ENCODE measurements around the gene TEX2.

- TF ChIP-seq, protein P1, sequence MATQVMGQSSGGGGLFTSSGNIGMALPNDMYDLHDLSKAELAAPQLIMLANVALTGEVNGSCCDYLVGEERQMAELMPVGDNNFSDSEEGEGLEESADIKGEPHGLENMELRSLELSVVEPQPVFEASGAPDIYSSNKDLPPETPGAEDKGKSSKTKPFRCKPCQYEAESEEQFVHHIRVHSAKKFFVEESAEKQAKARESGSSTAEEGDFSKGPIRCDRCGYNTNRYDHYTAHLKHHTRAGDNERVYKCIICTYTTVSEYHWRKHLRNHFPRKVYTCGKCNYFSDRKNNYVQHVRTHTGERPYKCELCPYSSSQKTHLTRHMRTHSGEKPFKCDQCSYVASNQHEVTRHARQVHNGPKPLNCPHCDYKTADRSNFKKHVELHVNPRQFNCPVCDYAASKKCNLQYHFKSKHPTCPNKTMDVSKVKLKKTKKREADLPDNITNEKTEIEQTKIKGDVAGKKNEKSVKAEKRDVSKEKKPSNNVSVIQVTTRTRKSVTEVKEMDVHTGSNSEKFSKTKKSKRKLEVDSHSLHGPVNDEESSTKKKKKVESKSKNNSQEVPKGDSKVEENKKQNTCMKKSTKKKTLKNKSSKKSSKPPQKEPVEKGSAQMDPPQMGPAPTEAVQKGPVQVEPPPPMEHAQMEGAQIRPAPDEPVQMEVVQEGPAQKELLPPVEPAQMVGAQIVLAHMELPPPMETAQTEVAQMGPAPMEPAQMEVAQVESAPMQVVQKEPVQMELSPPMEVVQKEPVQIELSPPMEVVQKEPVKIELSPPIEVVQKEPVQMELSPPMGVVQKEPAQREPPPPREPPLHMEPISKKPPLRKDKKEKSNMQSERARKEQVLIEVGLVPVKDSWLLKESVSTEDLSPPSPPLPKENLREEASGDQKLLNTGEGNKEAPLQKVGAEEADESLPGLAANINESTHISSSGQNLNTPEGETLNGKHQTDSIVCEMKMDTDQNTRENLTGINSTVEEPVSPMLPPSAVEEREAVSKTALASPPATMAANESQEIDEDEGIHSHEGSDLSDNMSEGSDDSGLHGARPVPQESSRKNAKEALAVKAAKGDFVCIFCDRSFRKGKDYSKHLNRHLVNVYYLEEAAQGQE (IDR thresholded peaks at IDR 0.05; ENCODE audit: low read depth, low read length), result no peak
- TF ChIP-seq POLR2AphosphoS5 (IDR thresholded peaks at IDR 0.05; ENCODE audit: low read depth, low read length) (no peak), FOSL2 (IDR thresholded peaks at IDR 0.05; ENCODE audit: borderline replicate concordance, low read depth) (no peak), CTCF (IDR thresholded peaks at IDR 0.05) (no peak), RFX5 (IDR thresholded peaks at IDR 0.05; ENCODE audit: low read length) (no peak)
- TF ChIP-seq, protein P2, sequence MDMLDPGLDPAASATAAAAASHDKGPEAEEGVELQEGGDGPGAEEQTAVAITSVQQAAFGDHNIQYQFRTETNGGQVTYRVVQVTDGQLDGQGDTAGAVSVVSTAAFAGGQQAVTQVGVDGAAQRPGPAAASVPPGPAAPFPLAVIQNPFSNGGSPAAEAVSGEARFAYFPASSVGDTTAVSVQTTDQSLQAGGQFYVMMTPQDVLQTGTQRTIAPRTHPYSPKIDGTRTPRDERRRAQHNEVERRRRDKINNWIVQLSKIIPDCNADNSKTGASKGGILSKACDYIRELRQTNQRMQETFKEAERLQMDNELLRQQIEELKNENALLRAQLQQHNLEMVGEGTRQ (IDR thresholded peaks at IDR 0.05; ENCODE audit: borderline replicate concordance, low read depth, low read length), result no peak
Measured at GRCh38 chr17:64139542-64139941, 123.5 kb downstream of the TEX2 start.
